Activated T-cell treated with anti-CD3 and anti-CD28 coated beads, Interleukin-2, amount 50 U/mL, for 4 hours (primary cell): ENCODE measurements around the gene MID1IP1. TPM values are rescaled to one million over a fixed set of nuclear protein-coding genes. Genes with fewer than 3 reads are reported as not detected.

ENCODE experiments used
- ATAC-seq, 2 donors: fragments of 200-7000 bp; cut with Tn5 transposase; one replicate each; pipeline ENCODE4 v1.10.0; 2021
- DNase-seq: peaks from one replicate; pipeline ENCODE4 v3.0.0-alpha.2; 2020
- H3K27me3 Mint-ChIP-seq: one replicate; pipeline ENCODE4 v1.8.0; 2021; ENCODE audit warnings: low read depth, mixed read lengths
- H3K36me3 Mint-ChIP-seq: one replicate; pipeline ENCODE4 v1.8.0; 2022; ENCODE audit warnings: mixed read lengths; ENCODE audit not compliant: insufficient read depth
- H3K4me1 Mint-ChIP-seq: one replicate; pipeline ENCODE4 v1.8.0; 2021; ENCODE audit warnings: low read depth, mixed read lengths
- H3K4me3 Mint-ChIP-seq: one replicate; pipeline ENCODE4 v1.8.0; 2021; ENCODE audit warnings: mild to moderate bottlenecking, moderate library complexity, mixed read lengths
- H3K9me3 Mint-ChIP-seq: one replicate; pipeline ENCODE4 v1.8.0; 2021; ENCODE audit warnings: mixed read lengths
- total RNA-seq, 3 donors: library from RNA; stranded (reverse); gene quantifications; one replicate each; pipeline ENCODE4 v1.2.1, GENCODE V29; 2021

Gene MID1IP1, protein sequence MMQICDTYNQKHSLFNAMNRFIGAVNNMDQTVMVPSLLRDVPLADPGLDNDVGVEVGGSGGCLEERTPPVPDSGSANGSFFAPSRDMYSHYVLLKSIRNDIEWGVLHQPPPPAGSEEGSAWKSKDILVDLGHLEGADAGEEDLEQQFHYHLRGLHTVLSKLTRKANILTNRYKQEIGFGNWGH
- 10 to 100 TPM; 57.6 to 72.0 (median 65.1) TPM for total RNA-seq

DNA sequence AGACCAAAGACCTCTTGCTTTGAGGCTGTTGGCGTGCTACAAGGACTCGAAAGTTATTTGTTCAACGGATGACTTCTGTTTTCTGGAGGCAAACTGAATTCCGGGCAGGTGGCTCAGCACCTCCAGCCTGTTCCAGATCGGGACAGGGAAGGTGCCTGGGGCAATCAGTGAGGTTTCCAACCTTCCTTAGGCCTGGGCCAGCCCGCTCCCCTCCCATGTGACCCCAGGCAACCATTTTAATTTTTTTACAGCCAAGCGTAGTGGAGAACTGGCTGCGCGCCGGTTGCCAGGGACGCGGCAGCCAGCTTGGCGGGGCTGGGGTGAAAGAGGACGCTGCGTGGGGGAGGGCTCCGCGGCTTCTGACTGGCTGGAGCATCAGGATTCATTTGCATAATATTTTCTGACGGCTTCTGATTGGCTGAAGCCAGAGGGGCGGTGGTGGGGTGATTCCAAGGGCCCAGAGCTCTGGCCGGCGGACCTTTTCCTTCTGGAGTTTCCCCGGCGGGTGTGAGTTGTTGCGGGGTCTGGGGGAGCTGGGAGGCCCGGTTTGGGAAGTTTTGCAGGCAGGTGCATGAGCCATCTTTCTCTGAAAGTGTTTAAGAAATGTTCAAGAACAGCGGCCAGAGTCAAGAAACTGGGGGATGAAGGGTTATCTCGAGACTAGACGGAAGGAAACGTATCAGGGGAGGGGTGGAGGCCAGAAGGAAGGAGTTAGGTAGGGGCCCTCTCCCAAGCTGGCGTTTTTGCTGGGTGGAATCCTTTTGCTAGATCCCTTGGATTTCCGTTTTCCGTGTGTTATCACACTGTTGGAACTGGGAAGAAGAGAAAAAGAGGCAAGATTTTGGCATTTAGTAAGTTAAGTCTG, at the start of gene MID1IP1:
TSS of gene MID1IP1 (plus strand) at position 479 of the 865 bp plus-strand sequence. CDS start 3,488 bp downstream, outside the sequence.
- H3K9me3 Mint-ChIP-seq, result no peaks in the 10 kb centered on the region
- H3K4me1 Mint-ChIP-seq, result peaks cover 19% of the 10 kb centered on the region
- peaks cover 5% of the 10 kb centered on the region for H3K36me3 Mint-ChIP-seq
- peak; percentile 46 to 53 for ATAC-seq
- H3K4me3 Mint-ChIP-seq, result peak within 1 kb of the TSS; percentile 92
- peak; percentile 60 for DNase-seq
- no peaks in the 10 kb centered on the region for H3K27me3 Mint-ChIP-seq

DNA sequence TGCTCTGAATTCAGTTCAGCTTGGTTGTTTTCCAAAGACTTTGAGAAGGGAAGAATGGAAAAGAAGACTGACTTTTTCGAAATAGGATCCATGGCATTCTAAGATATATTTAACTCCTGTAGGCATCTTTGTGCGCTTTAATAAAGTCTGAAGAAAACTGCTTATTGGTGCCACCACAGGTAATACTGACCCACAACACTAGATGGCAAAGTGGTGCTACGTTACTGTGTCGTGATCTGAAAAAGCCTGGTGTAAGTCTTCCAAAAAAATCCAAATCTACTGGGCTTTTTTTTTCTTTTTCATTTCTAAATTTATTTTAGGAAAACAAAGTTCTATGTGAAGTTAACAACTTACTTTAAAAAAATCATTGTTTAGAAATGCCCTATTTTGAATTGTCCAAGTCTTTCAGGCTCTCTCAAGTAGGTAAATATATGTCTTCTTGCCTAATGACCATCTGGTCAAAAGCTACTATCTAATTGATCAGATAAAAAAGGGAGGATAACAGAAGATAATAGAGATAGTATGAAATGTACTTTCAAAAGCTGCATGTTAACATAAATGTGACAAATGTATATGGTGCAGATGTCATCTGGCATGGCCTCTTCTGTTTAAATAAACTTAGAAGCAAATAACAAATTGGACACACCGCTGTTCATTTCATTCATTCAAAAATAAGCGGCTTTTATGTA, 47.0 kb upstream of the MID1IP1 start:
- ATAC-seq, result no peak
- no peak overlapping the region for H3K4me3 Mint-ChIP-seq
- H3K27me3 Mint-ChIP-seq, result no peaks in the 10 kb centered on the region
- peak; percentile 14 for DNase-seq
- H3K9me3 Mint-ChIP-seq, result peaks cover 4% of the 10 kb centered on the region
- no peaks in the 10 kb centered on the region for H3K36me3 Mint-ChIP-seq
- no peaks in the 10 kb centered on the region for H3K4me1 Mint-ChIP-seq

DNA sequence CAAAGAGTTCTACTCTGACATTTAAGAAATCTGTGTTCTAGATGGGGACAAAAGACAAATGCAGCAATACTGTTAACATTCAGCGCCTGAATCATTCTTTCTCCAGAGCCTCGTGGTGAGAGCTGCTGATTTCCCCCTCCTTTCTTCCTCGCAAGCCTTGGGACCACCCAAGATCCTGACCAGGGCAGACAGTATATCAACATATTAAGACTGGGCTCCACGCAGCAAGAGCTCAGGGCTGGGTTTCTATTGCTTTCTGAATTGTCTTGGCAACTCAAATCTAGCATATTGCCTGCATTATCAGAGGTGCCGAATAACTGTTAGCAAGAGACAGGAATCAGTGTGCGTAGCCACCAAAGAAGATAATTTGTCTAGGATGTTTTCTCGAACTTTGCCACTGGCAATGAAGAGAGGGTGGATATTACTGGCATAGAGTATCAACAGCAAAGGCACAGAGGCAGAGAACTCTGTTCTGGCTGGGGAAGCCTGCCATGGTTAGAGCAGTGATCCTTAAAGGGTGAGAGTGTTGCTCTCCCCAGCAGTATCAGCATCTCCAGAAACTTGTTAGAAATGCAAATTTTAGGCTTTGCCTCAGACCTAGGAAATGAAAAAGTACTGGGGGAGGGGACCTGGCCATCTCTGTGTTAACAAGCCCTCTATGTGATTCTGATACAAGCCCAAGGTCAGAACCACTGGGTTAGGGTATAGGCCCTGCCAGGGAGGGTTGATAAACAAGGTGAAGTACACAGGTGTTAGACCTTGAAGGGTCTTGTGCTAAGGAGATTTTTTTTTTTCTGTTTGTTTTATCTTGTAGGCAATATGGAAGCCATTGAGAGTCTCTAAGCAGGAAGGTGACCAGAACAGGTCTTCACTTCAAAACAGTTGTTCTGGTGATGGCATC, 46.2 kb upstream of the MID1IP1 start:
- peaks cover 4% of the 10 kb centered on the region for H3K9me3 Mint-ChIP-seq
- ATAC-seq (no peak), DNase-seq (no peak)
- no peaks in the 10 kb centered on the region for H3K36me3 Mint-ChIP-seq
- H3K27me3 Mint-ChIP-seq, result peaks cover 3% of the 10 kb centered on the region
- no peak overlapping the region for H3K4me3 Mint-ChIP-seq
- H3K4me1 Mint-ChIP-seq, result no peaks in the 10 kb centered on the region

DNA sequence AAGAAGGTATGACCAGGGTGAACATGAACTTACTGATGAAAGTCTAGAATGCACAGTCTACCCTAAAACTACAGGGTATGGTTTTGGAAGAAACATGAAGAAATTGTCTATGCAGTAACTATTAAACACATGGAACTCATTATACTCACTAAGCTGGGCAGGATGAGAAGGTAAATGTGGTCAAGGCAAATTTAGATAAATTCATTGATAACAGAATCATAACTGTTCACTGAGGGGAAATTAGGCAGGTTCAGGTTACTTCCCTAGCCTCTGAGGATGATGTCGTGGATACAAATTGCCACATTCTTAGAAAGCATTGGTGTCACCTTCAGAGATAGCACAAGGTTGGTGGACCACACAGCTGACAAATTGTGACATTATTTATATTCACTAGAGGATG, 40.4 kb upstream of the MID1IP1 start:
- H3K4me1 Mint-ChIP-seq, result no peaks in the 10 kb centered on the region
- ATAC-seq (no peak), DNase-seq (no peak)
- H3K36me3 Mint-ChIP-seq, result no peaks in the 10 kb centered on the region
- H3K4me3 Mint-ChIP-seq, result no peak overlapping the region
- H3K27me3 Mint-ChIP-seq, result peaks cover 3% of the 10 kb centered on the region
- peaks cover 4% of the 10 kb centered on the region for H3K9me3 Mint-ChIP-seq

DNA sequence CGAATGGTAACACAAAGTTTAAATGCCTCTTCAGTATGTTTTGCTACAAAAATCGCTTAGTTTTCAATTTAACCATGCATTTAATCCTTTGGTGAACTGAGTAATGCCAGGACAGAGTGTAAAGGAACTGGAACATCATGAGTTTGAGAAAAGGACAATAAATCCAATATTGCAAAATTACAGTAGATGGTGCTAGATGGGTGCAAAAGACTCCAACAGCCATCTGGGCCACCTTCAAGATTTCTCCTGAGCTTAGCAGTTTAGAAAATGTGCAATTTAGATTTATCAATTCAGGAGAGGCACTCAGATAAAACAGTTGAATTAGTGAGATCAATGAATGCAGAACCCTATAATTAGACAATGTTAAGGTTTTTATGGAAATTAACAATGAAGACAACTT, 33.2 kb upstream of the MID1IP1 start:
- no peak for ATAC-seq
- Mint-ChIP-seq H3K27me3 (no peaks in the 10 kb centered on the region), H3K9me3 (no peaks in the 10 kb centered on the region), H3K4me3 (no peak overlapping the region), H3K4me1 (no peaks in the 10 kb centered on the region), H3K36me3 (no peaks in the 10 kb centered on the region)
- DNase-seq, result no peak

DNA sequence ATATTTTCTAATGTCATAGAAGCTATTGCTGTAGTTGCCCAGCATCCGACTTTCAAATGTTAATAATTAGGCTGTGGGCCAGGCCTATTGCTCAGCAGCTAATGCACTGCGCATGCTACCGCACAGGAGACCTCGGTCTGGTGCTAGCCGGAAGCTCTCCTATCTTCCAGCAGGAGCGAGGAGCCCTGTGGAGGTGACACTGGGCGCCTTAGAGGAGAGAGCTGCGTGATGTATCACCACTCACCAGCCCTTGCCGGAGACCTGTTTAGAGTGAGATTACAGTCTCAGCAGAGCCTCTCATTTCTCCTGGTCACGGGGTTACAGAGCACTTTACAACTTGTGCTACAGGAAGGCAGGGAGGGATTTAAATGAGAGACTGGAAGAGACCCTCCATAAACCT, 31.1 kb upstream of the MID1IP1 start:
- H3K36me3 Mint-ChIP-seq, result no peaks in the 10 kb centered on the region
- no peak overlapping the region for H3K4me3 Mint-ChIP-seq
- no peak for DNase-seq
- ATAC-seq, result no peak
- no peaks in the 10 kb centered on the region for H3K9me3 Mint-ChIP-seq
- peaks cover 3% of the 10 kb centered on the region for H3K27me3 Mint-ChIP-seq
- H3K4me1 Mint-ChIP-seq, result no peaks in the 10 kb centered on the region

DNA sequence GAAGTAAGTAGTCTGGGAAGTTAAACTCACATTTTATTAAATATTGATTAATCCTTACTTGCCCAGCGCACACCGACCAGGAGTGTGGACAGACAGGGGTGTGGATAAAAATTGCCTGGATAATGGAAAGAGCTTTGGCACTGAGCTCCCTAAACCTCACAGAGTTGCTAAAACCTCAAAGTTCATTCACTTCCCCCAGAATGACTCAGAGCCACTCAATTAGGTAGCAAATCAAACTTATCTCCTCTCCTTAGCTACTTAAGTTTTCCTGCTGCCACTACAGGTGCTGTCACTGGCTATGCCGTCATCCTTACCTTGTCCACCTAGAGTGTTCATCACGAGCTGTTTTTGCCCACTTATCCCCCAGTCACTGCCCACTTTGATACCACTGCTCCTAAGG, 27.0 kb upstream of the MID1IP1 start:
- Mint-ChIP-seq H3K4me3 (no peak overlapping the region), H3K4me1 (no peaks in the 10 kb centered on the region), H3K36me3 (no peaks in the 10 kb centered on the region), H3K27me3 (peaks cover 3% of the 10 kb centered on the region), H3K9me3 (peaks cover 2% of the 10 kb centered on the region)
- ATAC-seq (no peak), DNase-seq (no peak)

DNA sequence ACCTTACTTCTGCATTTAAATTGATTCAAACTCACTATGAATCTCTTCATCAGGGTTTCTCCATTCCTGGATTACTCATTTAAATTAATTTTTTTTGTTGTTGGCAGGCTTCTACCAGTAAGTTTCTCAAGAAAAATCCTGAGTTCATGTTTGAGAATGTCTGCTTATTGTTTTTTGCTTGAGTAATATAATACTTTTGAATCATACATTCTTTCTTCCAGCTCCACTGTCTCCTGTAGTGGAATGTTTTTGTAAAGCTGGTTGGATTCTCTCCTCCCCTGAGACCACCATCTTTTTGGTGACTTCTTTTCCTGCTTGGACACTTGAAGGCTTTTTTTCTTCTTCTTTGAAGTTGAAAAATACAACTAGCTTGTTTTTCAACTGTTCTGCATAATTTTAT, 4.3 kb upstream of the MID1IP1 start:
- Mint-ChIP-seq H3K36me3 (no peaks in the 10 kb centered on the region), H3K27me3 (no peaks in the 10 kb centered on the region), H3K4me3 (no peak overlapping the region), H3K4me1 (peaks cover 11% of the 10 kb centered on the region), H3K9me3 (no peaks in the 10 kb centered on the region)
- DNase-seq (no peak), ATAC-seq (no peak)

DNA sequence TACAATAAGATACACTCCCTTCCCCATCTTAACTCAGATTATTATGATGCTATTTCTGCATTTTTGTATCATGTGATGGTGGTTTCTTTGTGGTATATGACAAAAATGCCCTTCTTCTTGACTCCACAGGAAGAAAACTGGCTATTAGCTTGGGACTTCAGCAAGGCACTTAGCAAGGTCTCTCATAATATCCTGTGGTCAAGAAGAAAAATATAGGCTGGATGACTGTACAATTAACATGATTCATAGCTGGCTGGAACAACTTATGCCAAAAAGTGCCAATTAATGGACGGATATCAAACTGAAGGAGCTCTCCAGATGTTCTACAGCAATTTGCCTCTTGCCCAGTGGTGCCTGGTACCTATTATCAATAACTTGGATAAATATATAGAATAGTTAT, 2.3 kb upstream of the MID1IP1 start:
- ATAC-seq, result no peak
- DNase-seq, result no peak
- Mint-ChIP-seq H3K27me3 (no peaks in the 10 kb centered on the region), H3K4me3 (no peak overlapping the region), H3K4me1 (peaks cover 20% of the 10 kb centered on the region), H3K36me3 (no peaks in the 10 kb centered on the region), H3K9me3 (no peaks in the 10 kb centered on the region)

DNA sequence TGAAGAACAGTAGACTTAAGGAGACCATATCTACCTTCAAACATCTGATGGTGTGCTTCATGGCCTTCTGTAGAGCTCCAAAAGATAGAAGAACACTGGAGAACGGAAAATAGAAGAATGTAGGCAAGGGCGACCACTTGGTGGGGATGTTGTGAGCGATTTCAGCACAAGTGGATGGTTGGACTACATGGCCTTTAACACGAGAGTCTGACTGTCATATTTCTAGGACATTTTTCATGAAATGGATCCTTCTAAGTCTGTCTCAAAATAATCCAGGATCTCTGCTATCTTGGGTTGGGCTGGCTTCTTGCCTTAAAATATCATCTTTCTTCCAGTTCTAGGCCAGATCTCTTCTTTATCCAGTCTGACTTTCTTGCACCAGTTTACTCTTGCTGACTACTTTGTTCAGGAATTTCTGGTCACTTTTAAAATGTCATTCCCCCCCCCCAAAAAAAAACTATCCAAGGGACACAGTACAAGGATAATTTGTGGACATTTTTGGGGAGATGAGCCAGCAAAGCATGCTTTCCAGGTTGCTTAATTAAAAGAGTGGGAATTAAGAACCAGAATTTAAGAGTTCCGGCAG, 1.2 kb upstream of the MID1IP1 start:
- no peak for DNase-seq
- no peak for ATAC-seq
- H3K4me1 Mint-ChIP-seq, result peaks cover 19% of the 10 kb centered on the region
- H3K4me3 Mint-ChIP-seq, result no peak overlapping the region
- no peaks in the 10 kb centered on the region for H3K27me3 Mint-ChIP-seq
- no peaks in the 10 kb centered on the region for H3K36me3 Mint-ChIP-seq
- no peaks in the 10 kb centered on the region for H3K9me3 Mint-ChIP-seq

DNA sequence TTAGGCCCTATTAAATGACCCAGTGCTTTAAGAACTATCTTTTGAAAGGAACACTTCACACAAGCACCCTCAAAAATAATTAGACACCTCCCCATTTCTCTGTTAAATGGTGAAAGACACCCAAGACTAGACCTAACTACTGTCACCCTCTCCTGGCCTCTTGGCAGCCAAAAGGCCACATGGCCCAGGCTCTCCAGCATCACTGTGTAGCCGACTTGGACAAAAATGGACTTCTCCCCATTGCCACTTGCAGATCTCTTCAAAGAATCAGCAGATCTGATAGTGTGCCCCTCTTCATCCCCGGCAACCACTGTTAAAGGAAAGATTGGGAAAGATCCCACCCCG, 2.0 kb downstream of the MID1IP1 start:
- Mint-ChIP-seq H3K36me3 (peaks cover 5% of the 10 kb centered on the region), H3K27me3 (no peaks in the 10 kb centered on the region), H3K9me3 (no peaks in the 10 kb centered on the region), H3K4me1 (peaks cover 28% of the 10 kb centered on the region), H3K4me3 (peak overlapping the region; percentile 92)
- ATAC-seq (no peak), DNase-seq (no peak)

DNA sequence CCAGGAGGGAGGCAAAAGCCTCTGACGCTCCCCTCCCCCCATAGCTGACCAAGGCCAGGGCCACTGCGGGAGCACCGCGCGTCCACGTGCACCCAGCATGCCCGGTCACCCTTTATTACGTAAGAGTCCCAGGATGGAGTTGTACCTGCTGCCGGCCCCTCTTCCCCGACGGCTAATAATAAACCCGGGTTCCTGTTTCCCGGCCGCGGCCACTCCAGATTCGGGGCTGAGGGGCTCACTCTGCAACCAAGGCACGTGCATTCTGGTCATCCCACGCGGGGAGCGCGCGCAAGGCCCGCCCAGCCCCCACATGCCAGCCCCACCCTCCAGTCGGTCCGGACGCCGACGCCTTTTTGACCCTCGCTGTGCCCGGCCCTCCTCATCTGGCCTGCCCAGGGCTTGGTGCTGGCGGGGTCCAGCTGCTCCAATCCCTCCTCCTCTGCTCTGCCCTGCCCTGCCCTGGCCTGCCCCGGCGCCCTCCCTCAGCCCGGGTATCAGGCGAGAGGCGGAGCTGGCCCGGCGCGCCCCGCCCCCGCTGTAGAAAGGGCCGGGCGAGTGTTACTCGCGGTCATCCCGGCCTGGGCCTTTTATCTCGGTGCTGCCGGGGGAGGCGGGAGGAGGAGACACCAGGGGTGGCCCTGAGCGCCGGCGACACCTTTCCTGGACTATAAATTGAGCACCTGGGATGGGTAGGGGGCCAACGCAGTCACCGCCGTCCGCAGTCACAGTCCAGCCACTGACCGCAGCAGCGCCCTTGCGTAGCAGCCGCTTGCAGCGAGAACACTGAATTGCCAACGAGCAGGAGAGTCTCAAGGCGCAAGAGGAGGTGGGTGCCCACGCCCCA, 2.6 kb downstream of the MID1IP1 start:
- ATAC-seq (peak; percentile 58 to 59), DNase-seq (peak; percentile 45)
- Mint-ChIP-seq H3K9me3 (no peaks in the 10 kb centered on the region), H3K36me3 (peaks cover 5% of the 10 kb centered on the region), H3K4me3 (peak overlapping the region; percentile 92), H3K4me1 (peaks cover 31% of the 10 kb centered on the region), H3K27me3 (no peaks in the 10 kb centered on the region)

DNA sequence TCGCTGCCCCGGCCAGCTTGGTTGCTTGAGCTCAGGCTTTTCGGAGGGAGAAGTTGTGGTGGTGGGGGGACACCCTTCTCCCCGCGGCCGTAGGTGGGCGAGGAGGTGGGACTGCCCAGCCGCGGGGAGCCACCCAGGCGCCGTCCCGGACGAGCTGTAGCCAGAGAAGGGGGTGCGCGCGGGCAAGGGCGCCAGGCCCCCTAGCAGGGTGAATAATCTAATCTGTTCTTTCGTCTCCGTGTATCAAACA, 3.1 kb downstream of the MID1IP1 start:
- H3K27me3 Mint-ChIP-seq, result no peaks in the 10 kb centered on the region
- no peak for DNase-seq
- peaks cover 37% of the 10 kb centered on the region for H3K4me1 Mint-ChIP-seq
- H3K4me3 Mint-ChIP-seq, result peak overlapping the region; percentile 92
- H3K36me3 Mint-ChIP-seq, result peaks cover 5% of the 10 kb centered on the region
- no peaks in the 10 kb centered on the region for H3K9me3 Mint-ChIP-seq
- peak; percentile 19 to 23 for ATAC-seq
